GM23248 (cell line): Measurements from ENCODE around the gene TXNRD1.

Experiments used
- EZH2 ChIP-seq: fragments of 200-600 bp; sonication (generic); IDR thresholded peaks from 2 replicates; pipeline ENCODE4 v1.6.1; 2018; ENCODE audit warnings: antibody characterized with exemption, mild to moderate bottlenecking; ENCODE audit not compliant: insufficient read depth, poor library complexity, severe bottlenecking
- EZH2phosphoT487 ChIP-seq: fragments of 200-600 bp; sonication (generic); IDR thresholded peaks from 2 replicates; pipeline ENCODE4 v1.6.1; 2018; ENCODE audit warnings: antibody characterized with exemption, moderate library complexity, mild to moderate bottlenecking, low read depth; ENCODE audit not compliant: insufficient read depth

- TF ChIP-seq EZH2: no peak
- TF ChIP-seq EZH2phosphoT487: no peak
Observed at GRCh38 chr12:104374806-104375205, 159.2 kb downstream of the TXNRD1 start.
